ENCODE measurements around the gene MOAP1.
"Not testable (repeated sequence)": the region's sequence is repeated elsewhere in the genome, so short reads cannot be mapped to it uniquely, and the experiment has no call there.

MOAP1 gene

GRCh38 chr14:93146119-93146518 is 38.6 kb downstream of the MOAP1 start:
- DNase-seq (ENCODE audit: low read depth), result no peak

GRCh38 chr14:93142854-93143652 is 41.6 kb downstream of the MOAP1 start:
- DNase-seq (ENCODE audit: low read depth), result no peak

- DNase-seq (ENCODE audit: low read depth), result no peak
Observed at GRCh38 chr14:93137864-93138263, 46.8 kb downstream of the MOAP1 start.

GRCh38 chr14:93136508-93136907 is 48.2 kb downstream of the MOAP1 start:
- DNase-seq (ENCODE audit: low read depth), result not testable (repeated sequence)

- no peak for DNase-seq (ENCODE audit: low read depth)
Observed at GRCh38 chr14:93136009-93136408, 48.7 kb downstream of the MOAP1 start.

- DNase-seq (ENCODE audit: low read depth), result no peak
Observed at GRCh38 chr14:93135399-93135798, 49.3 kb downstream of the MOAP1 start.

GRCh38 chr14:93133464-93133863 is 51.2 kb downstream of the MOAP1 start:
- no peak for DNase-seq (ENCODE audit: low read depth)

- no peak for DNase-seq (ENCODE audit: low read depth)
Observed at GRCh38 chr14:93132472-93133065, 52.1 kb downstream of the MOAP1 start.
